Activated B cell treated with CpG ODN at 0.5 μM for 24 hours (primary cell): ENCODE data around the gene VN1R5. TPM values are rescaled to one million over a fixed set of nuclear protein-coding genes. Genes with fewer than 3 reads are reported as not detected.
"Not testable (repeated sequence)": the region's sequence is repeated elsewhere in the genome, so short reads cannot be mapped to it uniquely, and the experiment has no call there.

ENCODE experiments used
- ATAC-seq: fragments of 200-7000 bp; cut with Tn5 transposase; one replicate; pipeline ENCODE4 v1.10.0; 2021; ENCODE audit warnings: low read depth, mild to moderate bottlenecking, moderate library complexity
- CTCF ChIA-PET: fragments of 350-600 bp; sonication (Branson Sonifier 250); formaldehyde crosslinking; loops from one replicate; lab custom pipeline; 2021; ENCODE audit warnings: antibody characterized with exemption; lab: Charles Lee
- POLR2A ChIA-PET: fragments of 350-600 bp; sonication (Branson Sonifier 250); formaldehyde crosslinking; loops from one replicate; lab custom pipeline; 2021; ENCODE audit warnings: antibody characterized with exemption; lab: Charles Lee
- DNase-seq: peaks from one replicate; pipeline ENCODE4 v3.0.0; 2022
- H3K27ac Mint-ChIP-seq: one replicate; pipeline ENCODE4 v1.8.0; 2020; ENCODE audit warnings: mixed read lengths
- H3K27me3 Mint-ChIP-seq: one replicate; pipeline ENCODE4 v1.8.0; 2021; ENCODE audit warnings: mixed read lengths
- H3K36me3 Mint-ChIP-seq: one replicate; pipeline ENCODE4 v1.8.0; 2021; ENCODE audit warnings: low read depth, mixed read lengths
- H3K4me1 Mint-ChIP-seq: one replicate; pipeline ENCODE4 v1.8.0; 2021; ENCODE audit warnings: mixed read lengths
- H3K4me3 Mint-ChIP-seq: one replicate; pipeline ENCODE4 v1.8.0; 2020; ENCODE audit warnings: mild to moderate bottlenecking, mixed read lengths
- H3K9me3 Mint-ChIP-seq: one replicate; pipeline ENCODE4 v1.8.0; 2020; ENCODE audit warnings: mixed read lengths
- CTCF ChIP-seq: fragments of 200-600 bp; IDR thresholded peaks from one replicate; pipeline ENCODE4 v1.8.0; 2022; ENCODE audit warnings: antibody characterized with exemption, mild to moderate bottlenecking
- intact Hi-C: fragments of 100-400 bp; cut with micrococcal nuclease; formaldehyde crosslinking; loops from one replicate; pipeline ENCODE4 v1.15.1; 2024
- total RNA-seq: library from RNA; stranded (reverse); gene quantifications from 2 replicates; pipeline ENCODE4 v1.2.3, GENCODE V29; 2022

Gene VN1R5
- total RNA-seq, 1 donor from 2014 or later = not detected

GRCh38 chr1:247286134-247286670 lies 30.3 kb downstream of the VN1R5 start:
- Mint-ChIP-seq H3K9me3 (peaks cover 7% of the 10 kb centered on the region), H3K4me3 (no peak overlapping the region)
- POLR2A ChIA-PET = no interaction called here

GRCh38 chr1:247287460-247287859 lies 31.6 kb downstream of the VN1R5 start:
- H3K4me1 Mint-ChIP-seq = no peaks in the 10 kb centered on the region
- TF ChIP-seq CTCF = no peak
- peaks cover 7% of the 10 kb centered on the region for H3K9me3 Mint-ChIP-seq
- ChIA-PET POLR2A (no interaction called here), CTCF (no interaction called here)
- ATAC-seq (no peak), DNase-seq (no peak)
- no peak overlapping the region for H3K27ac Mint-ChIP-seq
- intact Hi-C loops = no loop called here
- no peaks in the 10 kb centered on the region for H3K27me3 Mint-ChIP-seq
- no peaks in the 10 kb centered on the region for H3K36me3 Mint-ChIP-seq
- H3K4me3 Mint-ChIP-seq = no peak overlapping the region

More at GRCh38 chr1:247286134-247286670, 30.3 kb downstream of the VN1R5 start:
- DNase-seq (no peak), ATAC-seq (no peak)
- CTCF ChIA-PET = no interaction called here
- Mint-ChIP-seq H3K27ac (no peak overlapping the region), H3K4me1 (no peaks in the 10 kb centered on the region), H3K27me3 (no peaks in the 10 kb centered on the region), H3K36me3 (no peaks in the 10 kb centered on the region)
- no peak for TF ChIP-seq CTCF
- intact Hi-C loops = no loop called here

GRCh38 chr1:247288341-247288740 lies 32.5 kb downstream of the VN1R5 start:
- Mint-ChIP-seq H3K9me3 (peaks cover 7% of the 10 kb centered on the region), H3K27me3 (no peaks in the 10 kb centered on the region), H3K4me1 (no peaks in the 10 kb centered on the region), H3K4me3 (no peak overlapping the region), H3K36me3 (no peaks in the 10 kb centered on the region), H3K27ac (no peak overlapping the region)
- ChIA-PET CTCF (no interaction called here), POLR2A (no interaction called here)
- intact Hi-C loops = no loop called here
- DNase-seq (no peak), ATAC-seq (no peak)
- no peak for TF ChIP-seq CTCF

GRCh38 chr1:247289274-247289892 lies 33.5 kb downstream of the VN1R5 start:
- H3K4me3 Mint-ChIP-seq, H3K4me1 Mint-ChIP-seq, ATAC-seq, CTCF ChIA-PET, H3K36me3 Mint-ChIP-seq, DNase-seq, H3K27me3 Mint-ChIP-seq, intact Hi-C loops, H3K27ac Mint-ChIP-seq, H3K9me3 Mint-ChIP-seq, POLR2A ChIA-PET: not testable (repeated sequence)

GRCh38 chr1:247290576-247290975 lies 34.7 kb downstream of the VN1R5 start:
- Mint-ChIP-seq H3K4me3 (no peak overlapping the region), H3K27ac (no peak overlapping the region), H3K27me3 (no peaks in the 10 kb centered on the region), H3K9me3 (peaks cover 7% of the 10 kb centered on the region), H3K4me1 (no peaks in the 10 kb centered on the region), H3K36me3 (no peaks in the 10 kb centered on the region)
- intact Hi-C loops = no loop called here
- TF ChIP-seq CTCF = no peak
- POLR2A ChIA-PET = no interaction called here
- no peak for DNase-seq
- CTCF ChIA-PET = no interaction called here
- ATAC-seq = no peak
